Activated CD8-positive, alpha-beta memory T cell treated with anti-CD3 and anti-CD28 coated beads, Interleukin-2, amount 50 U/mL, for 4 hours (primary cell): ENCODE data around the gene KCNH1.

Experiments used
- DNase-seq: peaks from one replicate; pipeline ENCODE4 v3.0.0-alpha.2; 2020

KCNH1 gene

DNA sequence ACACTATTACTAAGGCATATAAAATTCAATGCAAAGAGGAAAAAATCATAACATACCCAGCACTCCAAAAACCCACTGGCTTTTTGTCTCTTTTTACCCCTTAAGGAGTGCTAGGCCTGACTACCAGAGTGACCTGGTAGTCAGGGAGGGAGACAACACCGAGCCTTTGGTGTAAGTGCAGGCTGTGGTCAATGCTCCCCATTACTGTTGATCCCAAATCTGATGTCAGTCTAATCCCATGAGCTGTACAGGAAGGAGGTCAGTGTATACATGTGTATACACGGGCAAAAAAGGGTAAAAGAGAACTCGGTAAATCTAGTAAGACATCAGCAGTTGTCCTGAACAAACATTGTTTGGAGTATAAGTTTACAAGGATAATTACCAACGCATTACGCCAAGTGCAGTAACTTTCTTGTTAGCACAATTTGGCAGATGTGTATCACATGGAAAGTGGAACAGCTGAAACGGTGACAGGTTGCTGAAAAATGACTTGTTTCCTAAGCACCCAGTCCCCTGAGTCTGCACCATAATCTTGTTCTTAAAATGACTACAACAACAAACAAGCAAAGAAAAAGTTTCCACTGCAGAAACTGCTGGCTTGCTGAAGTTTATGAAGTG, 217.9 kb downstream of the KCNH1 start:
- no peak for DNase-seq

- DNase-seq = no peak
Measured at GRCh38 chr1:210912752-210913151, 221.2 kb downstream of the KCNH1 start.

- DNase-seq = no peak
Measured at GRCh38 chr1:210910020-210910575, 223.8 kb downstream of the KCNH1 start.

DNA sequence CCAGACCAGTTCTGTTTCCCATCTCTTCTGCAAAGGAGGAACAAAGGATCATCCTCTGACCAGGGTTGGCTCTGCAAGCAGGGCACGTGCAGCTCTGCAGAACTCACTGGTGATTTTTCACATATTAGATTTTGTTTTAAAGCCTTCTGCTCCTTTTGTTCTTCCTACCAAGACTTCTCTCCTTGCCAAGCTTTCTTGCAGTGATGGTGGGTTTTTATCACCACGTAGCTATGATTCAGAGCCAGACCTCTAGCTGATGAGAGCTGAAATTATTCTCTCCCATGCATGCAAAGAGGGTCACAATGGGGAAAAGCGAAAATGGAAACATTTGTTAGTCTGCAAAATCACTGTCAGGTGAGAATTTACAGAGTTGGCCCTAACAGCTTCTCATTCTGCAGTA, 225.2 kb downstream of the KCNH1 start:
- no peak for DNase-seq

- DNase-seq = no peak
Measured at GRCh38 chr1:210908257-210908656, 225.7 kb downstream of the KCNH1 start.

DNA sequence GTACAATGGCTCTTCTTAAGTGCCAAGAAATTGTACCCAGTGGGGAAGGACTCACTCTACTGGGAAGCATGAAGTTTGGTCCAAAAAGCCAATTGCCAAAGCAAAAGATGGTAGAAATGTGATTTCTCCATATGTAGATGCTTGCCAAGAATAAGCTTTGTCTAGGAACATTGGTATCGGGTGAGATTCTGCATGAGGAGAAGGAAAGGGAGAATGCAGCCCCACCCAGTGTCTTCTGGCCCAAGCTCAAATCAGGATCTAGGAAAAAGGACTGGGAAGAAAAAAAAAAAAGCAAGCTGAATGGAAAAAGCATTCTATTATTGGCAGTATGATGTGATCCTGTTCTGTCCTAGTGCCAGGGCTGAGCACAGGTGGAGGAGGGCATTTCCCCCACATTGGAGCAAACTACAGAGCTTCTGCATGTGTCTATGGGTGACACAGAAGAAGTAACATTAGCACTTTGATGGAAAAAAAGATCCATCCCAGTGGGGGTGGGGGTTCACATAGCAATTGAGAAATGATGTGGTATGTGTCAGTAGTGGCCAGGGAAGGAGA, 226.6 kb downstream of the KCNH1 start:
- DNase-seq = no peak

- no peak for DNase-seq
Measured at GRCh38 chr1:210905944-210906453, 227.9 kb downstream of the KCNH1 start.

DNA sequence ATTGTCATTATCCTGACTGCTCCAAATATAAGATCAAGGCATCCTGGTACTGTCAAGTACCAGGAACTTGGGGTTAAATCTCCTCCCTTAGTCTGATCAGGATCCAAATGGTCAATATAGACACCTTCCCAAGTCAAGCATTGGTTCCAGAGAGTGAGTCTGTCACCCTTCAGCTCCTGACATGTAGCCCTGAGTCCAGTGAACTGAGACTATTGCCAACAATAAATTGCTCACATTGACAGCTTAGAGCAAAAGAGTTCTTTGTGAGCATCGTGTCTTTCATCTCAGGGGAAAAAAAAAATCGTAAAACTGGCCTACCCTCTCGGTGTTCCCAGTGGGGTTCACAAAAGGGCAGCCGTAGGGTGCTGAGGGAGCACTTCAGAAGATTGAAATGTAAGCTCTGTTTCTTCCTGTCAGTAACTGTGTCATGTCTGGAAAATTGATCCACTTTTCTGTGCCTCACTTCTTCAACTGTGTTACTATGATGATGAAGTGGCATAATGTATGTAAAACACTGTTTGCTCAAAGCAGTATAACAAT, 228.5 kb downstream of the KCNH1 start:
- no peak for DNase-seq

GRCh38 chr1:210901981-210902770, 231.8 kb downstream of the KCNH1 start:
- no peak for DNase-seq

GRCh38 chr1:210900820-210901219, 233.1 kb downstream of the KCNH1 start:
- DNase-seq = no peak

DNA sequence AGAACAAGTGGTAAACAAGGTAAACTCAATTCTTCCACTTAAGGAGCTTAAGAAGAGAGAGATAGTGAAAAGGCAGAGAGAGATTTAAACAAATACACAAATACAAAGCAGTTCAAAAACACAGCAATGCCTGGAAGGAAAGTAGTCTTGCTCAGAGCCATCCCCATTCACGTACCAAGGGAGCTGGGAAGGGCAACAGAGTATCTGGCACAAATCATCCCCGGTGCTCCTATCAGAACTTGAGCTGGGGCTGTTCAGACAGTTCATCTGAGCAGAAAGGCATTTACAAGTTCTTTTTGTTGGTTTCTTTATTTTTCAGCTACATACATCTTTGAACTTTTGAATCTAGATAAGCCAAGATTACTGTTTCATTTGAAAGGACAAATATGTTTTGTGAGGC, 233.9 kb downstream of the KCNH1 start:
- DNase-seq = no peak

- no peak for DNase-seq
Measured at GRCh38 chr1:210899676-210900075, 234.3 kb downstream of the KCNH1 start.

DNA sequence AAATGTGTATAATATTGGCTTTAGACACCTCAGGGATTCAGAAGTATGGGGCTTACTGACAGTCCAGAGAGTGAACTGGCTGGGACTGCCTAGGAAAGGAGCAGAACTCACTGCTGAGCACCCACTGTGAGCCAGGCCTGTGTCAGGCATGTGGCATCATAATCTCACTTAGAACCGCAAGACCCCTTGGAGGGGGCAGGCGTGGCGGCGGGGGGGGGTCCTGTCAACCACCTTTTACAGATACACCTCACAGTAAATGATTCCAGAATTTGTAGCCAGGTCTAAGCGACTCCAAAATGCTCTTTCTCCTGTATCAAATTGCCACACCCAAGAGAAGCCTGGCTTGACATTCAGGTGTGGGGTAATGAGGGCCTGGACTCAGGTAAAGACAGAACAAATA, 235.5 kb downstream of the KCNH1 start:
- no peak for DNase-seq

GRCh38 chr1:210883821-210884220, 250.1 kb downstream of the KCNH1 start:
- no peak for DNase-seq

DNA sequence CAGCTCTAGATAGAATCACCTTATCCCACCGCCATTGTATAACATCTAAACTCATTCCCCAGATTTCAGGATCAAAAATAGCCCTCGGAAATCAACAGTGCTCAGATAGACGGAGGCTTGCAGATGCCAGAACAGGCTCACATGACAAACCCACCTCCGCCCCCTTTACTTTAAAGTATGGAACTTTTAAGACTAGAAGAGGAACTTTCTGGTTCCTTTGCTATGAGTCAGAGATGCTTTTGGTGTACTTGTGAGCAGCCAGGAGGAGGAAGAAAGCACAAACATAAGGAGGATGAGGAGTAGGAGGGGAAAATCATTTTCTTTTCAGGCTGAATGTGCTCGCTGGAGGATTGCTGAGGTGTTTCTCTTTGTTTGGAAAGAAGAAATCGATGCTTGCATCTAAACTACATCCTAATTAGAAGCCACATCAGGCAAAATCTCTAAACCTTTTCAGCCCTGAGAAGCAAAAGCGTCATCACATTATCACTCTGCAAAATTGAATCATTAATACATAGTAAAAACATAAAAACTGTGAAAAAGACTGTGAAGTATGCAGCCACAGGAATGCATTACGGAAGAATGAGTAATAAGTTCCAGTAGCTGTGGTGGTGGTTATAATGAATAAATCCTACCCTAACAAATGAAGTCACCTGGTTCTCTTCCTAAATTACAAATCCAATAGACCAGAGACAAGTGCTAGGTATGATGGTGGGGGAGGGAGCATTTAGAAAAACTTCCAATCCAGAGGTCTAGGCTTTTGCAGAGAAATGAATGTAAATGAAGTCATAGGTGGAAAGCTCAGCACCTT, 251.3 kb downstream of the KCNH1 start:
- DNase-seq = no peak

DNA sequence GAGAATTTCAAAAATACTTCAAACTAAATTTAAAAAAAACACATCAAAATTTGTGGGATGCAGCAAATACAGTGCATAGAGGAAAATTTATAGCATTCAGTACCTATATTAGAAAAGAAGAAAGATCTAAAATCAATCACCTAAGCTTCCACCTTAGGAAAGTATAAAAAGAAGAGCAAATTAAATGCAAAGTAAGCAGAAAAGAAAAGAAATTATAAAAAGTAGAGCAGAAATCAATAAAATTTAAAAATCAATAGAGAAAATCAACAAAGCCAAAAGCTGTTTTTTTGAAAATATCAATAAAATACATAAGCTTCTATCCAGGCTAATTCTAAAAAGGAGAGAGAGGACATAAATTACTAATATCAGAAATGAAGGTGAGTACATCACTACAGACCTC, 255.4 kb downstream of the KCNH1 start:
- DNase-seq = no peak

GRCh38 chr1:210876275-210876674, 257.7 kb downstream of the KCNH1 start:
- no peak for DNase-seq

- DNase-seq = no peak
Measured at GRCh38 chr1:210866532-210866931, 267.4 kb downstream of the KCNH1 start.

DNA sequence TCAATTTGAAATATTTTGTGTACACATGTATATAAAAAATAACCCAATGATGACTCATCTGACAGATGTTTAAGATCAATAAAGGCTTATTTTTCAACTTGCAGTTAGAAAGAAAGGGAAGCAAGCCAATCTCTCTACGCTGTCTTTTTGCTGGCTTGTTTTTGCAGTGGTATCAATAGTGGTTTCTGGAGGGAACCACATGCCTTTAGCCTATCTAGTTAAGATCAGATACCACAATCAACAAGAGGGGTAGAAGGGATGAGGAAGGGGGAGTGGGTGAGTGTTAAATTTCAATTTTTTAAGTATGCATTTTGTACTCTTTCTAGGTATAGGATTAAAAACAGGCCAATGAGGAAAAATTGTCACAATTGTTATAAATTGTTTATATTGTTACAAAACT, 276.2 kb downstream of the KCNH1 start:
- no peak for DNase-seq

DNA sequence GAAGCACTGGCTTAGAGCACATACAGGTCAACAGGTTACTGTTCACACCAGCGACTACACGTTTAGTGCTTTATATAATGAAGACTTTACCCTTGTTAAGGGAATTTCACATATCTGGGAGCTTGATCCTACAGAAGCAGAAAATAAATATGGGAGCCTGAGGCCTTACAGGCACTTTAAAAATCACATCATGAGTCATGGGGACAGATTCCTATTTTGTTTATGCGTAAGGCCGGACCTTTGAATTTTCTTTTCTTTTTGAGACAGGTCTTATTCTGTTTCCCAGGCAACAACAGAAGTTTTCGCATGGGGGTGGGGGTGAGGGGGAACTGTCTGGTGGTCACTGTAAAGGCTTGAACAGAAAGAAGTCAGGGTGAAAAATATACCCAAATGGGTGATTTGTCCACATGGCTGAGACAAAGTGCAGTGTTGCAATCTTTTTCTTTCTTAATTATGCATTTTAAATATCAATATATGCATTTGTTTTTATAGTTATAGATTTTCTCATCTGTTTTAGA, 276.7 kb downstream of the KCNH1 start:
- DNase-seq = no peak

DNA sequence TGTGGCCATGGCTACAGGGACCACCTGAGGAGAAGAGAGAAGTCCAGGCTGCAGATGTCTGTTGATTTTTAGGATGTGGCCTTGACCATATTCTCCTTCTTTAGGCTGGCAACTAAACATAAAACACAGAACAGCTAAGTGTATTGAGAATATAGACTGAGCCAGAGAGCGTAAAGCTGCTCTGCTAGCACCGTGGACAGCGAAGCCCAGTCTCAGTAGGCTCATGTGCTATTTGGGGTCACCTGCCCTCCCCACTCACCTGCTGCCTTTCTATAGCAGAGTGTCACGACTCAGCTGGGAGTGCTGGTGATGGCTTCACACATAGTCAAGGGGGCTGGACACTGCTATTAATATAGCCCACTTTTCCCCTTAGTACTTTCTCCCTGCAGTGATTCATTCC, 278.5 kb downstream of the KCNH1 start:
- DNase-seq = no peak

DNA sequence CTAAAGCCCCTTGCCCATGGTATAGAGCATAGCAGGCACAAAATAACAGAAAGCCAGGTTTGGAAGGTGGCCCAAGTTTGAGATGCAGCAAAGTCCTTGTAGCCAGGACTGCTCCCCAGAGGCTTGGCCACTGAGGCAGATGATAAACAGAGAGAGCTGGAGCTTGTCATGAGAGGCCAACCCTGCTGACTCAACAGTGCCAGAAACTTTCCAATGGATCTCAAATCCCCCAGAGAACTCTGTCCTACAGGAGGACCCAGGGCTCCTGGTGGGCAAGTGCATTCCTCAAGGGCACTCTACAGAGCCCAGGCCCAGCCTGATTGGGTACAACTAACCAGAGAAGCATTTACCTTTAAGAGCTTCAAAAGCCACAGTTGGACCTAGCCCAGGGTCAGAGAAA, 280.7 kb downstream of the KCNH1 start:
- no peak for DNase-seq

- no peak for DNase-seq
Measured at GRCh38 chr1:210850556-210850955, 283.4 kb downstream of the KCNH1 start.
